ENCODE data around the gene GPN1.

- TF ChIP-seq, protein P1, sequence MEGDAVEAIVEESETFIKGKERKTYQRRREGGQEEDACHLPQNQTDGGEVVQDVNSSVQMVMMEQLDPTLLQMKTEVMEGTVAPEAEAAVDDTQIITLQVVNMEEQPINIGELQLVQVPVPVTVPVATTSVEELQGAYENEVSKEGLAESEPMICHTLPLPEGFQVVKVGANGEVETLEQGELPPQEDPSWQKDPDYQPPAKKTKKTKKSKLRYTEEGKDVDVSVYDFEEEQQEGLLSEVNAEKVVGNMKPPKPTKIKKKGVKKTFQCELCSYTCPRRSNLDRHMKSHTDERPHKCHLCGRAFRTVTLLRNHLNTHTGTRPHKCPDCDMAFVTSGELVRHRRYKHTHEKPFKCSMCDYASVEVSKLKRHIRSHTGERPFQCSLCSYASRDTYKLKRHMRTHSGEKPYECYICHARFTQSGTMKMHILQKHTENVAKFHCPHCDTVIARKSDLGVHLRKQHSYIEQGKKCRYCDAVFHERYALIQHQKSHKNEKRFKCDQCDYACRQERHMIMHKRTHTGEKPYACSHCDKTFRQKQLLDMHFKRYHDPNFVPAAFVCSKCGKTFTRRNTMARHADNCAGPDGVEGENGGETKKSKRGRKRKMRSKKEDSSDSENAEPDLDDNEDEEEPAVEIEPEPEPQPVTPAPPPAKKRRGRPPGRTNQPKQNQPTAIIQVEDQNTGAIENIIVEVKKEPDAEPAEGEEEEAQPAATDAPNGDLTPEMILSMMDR (IDR thresholded peaks at IDR 0.05) = no peak
- no peak for TF ChIP-seq POLR2A (IDR thresholded peaks at IDR 0.05)
- TF ChIP-seq EP300 (IDR thresholded peaks at IDR 0.05) = no peak
- TF ChIP-seq POLR2AphosphoS5 (IDR thresholded peaks at IDR 0.05) = no peak
These were observed 18.4 kb downstream of the GPN1 start for GRCh38 chr2:27647289-27647688.

Data from stomach (tissue), 4 donors.